Measurements from ENCODE around the gene MARK2.

DNA sequence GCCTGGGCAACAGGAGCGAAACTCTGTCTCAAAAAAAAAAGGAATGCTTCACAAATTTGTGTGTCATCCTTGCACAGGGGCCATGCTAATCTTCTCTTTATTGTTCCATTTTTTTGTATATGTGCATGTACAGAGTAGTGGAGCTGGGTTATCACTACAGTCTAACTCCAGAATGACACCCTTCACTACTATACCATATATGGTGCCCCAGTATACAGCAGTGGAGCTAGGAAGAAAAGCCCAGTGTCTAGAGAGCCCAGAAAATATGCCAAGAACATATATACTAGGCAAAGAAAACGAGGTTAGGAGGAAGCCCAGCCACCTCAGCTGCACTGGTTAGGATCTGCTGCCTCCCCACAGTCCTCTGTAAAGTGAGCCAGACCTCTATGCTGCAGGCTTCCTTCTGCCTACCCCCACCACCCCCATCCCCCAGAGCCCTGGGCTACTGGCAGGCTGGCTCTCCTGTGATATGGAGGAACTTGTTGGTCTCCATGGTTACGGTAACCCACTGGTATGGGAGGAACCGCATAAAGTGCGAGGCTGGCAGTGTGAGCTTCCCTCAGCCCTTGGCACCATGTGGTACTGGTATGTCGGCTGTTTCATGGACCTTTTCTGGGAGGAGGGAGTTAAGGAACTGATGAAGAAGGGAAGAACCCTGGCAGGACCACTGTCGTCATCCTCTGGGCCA is 43.8 kb downstream of the MARK2 start:
- TF ChIP-seq ZBTB7A (IDR thresholded peaks at IDR 0.05; ENCODE audit: low read depth) (no peak), EP300 (IDR thresholded peaks at IDR 0.05; ENCODE audit: borderline replicate concordance) (no peak), YY1 (IDR thresholded peaks at IDR 0.05; ENCODE audit: low read depth) (no peak), TAF1 (IDR thresholded peaks at IDR 0.05; ENCODE audit: low read depth) (no peak), TCF12 (IDR thresholded peaks at IDR 0.05; ENCODE audit: low read depth) (no peak), EGR1 (IDR thresholded peaks at IDR 0.05) (no peak), TEAD4 (IDR thresholded peaks at IDR 0.05) (no peak)
- TF ChIP-seq, protein P1, sequence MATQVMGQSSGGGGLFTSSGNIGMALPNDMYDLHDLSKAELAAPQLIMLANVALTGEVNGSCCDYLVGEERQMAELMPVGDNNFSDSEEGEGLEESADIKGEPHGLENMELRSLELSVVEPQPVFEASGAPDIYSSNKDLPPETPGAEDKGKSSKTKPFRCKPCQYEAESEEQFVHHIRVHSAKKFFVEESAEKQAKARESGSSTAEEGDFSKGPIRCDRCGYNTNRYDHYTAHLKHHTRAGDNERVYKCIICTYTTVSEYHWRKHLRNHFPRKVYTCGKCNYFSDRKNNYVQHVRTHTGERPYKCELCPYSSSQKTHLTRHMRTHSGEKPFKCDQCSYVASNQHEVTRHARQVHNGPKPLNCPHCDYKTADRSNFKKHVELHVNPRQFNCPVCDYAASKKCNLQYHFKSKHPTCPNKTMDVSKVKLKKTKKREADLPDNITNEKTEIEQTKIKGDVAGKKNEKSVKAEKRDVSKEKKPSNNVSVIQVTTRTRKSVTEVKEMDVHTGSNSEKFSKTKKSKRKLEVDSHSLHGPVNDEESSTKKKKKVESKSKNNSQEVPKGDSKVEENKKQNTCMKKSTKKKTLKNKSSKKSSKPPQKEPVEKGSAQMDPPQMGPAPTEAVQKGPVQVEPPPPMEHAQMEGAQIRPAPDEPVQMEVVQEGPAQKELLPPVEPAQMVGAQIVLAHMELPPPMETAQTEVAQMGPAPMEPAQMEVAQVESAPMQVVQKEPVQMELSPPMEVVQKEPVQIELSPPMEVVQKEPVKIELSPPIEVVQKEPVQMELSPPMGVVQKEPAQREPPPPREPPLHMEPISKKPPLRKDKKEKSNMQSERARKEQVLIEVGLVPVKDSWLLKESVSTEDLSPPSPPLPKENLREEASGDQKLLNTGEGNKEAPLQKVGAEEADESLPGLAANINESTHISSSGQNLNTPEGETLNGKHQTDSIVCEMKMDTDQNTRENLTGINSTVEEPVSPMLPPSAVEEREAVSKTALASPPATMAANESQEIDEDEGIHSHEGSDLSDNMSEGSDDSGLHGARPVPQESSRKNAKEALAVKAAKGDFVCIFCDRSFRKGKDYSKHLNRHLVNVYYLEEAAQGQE (IDR thresholded peaks at IDR 0.05; ENCODE audit: low read depth): no peak
- TF ChIP-seq, protein P2, sequence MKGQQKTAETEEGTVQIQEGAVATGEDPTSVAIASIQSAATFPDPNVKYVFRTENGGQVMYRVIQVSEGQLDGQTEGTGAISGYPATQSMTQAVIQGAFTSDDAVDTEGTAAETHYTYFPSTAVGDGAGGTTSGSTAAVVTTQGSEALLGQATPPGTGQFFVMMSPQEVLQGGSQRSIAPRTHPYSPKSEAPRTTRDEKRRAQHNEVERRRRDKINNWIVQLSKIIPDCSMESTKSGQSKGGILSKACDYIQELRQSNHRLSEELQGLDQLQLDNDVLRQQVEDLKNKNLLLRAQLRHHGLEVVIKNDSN (IDR thresholded peaks at IDR 0.05): no peak

Data from Ishikawa (cell line).